Panc1 (cell line): ENCODE data around the gene CFAP100. TPM values are rescaled to one million over a fixed set of nuclear protein-coding genes. Genes with fewer than 3 reads are reported as not detected.

ENCODE experiments used
- ATAC-seq: fragments of 200-7000 bp; cut with Tn5 transposase; 2 replicates; pipeline ENCODE4 v1.9.1; 2020; ENCODE audit warnings: mild to moderate bottlenecking, moderate library complexity
- BruUV-seq: library from RNA; stranded (reverse); fragments of 400-500 nt; replicated peaks from 2 replicates; lab custom pipeline; 2021; lab: Mats Ljungman, UMichigan
- CTCF ChIA-PET: fragments of 300-600 bp; sonication (Branson Sonifier 250); formaldehyde crosslinking; loops from one replicate; lab custom pipeline; 2022; ENCODE audit warnings: antibody characterized with exemption; lab: Charles Lee
- POLR2A ChIA-PET: fragments of 300-600 bp; sonication (Branson Sonifier 250); formaldehyde crosslinking; loops from one replicate; lab custom pipeline; 2022; ENCODE audit warnings: antibody characterized with exemption; lab: Charles Lee
- DNase-seq: peaks from one replicate; pipeline ENCODE4 v3.0.0-alpha.2; 2010; ENCODE audit warnings: low read depth, low spot score
- H3K27ac ChIP-seq: 2 replicates; pipeline ENCODE4 v1.5.1; 2011; ENCODE audit warnings: mild to moderate bottlenecking, low read length, inconsistent platforms
- H3K27me3 ChIP-seq: fragments of 200-500 bp; sonication (Bioruptor generic); 2 replicates; pipeline ENCODE4 v1.6.0; 2014; ENCODE audit warnings: low read length, inconsistent platforms; ENCODE audit not compliant: control insufficient read depth, insufficient read depth
- H3K36me3 ChIP-seq: fragments of 200-500 bp; sonication (Bioruptor generic); 2 replicates; pipeline ENCODE4 v1.5.1; 2014; ENCODE audit warnings: inconsistent platforms, mild to moderate bottlenecking, low read length, moderate library complexity; ENCODE audit not compliant: control insufficient read depth, insufficient read depth
- H3K4me1 ChIP-seq: 2 replicates; pipeline ENCODE4 v1.5.1; 2011; ENCODE audit warnings: inconsistent platforms, mild to moderate bottlenecking, low read length, moderate library complexity; ENCODE audit not compliant: control insufficient read depth, insufficient read depth
- H3K4me3 ChIP-seq, 2 experiments: 2 replicates each; pipeline ENCODE4 v1.5.1; 2011 to 2012; ENCODE audit warnings: low read depth in 2 of 2, low read length in 2 of 2, mild to moderate bottlenecking in 2 of 2, inconsistent platforms in 1 of 2, moderate library complexity in 1 of 2
- H3K9me3 ChIP-seq: fragments of 200-500 bp; sonication (Bioruptor generic); 2 replicates; pipeline ENCODE4 v1.5.1; 2014; ENCODE audit warnings: low read depth, mild to moderate bottlenecking, inconsistent platforms, low read length, moderate library complexity; ENCODE audit not compliant: control insufficient read depth, insufficient read depth
- CTCF ChIP-seq: fragments of 450-650 bp; IDR thresholded peaks from 2 replicates; pipeline ENCODE4 v1.5.1; 2017; ENCODE audit warnings: mild to moderate bottlenecking
- POLR2AphosphoS5 ChIP-seq: IDR thresholded peaks from 2 replicates; pipeline ENCODE4 v1.6.1; 2012; ENCODE audit warnings: mild to moderate bottlenecking, low read depth, low read length, moderate library complexity
- REST ChIP-seq, 2 experiments: IDR thresholded peaks; 2 replicates each; pipeline ENCODE4 v1.6.1; 2011 to 2012; ENCODE audit warnings: low read depth in 2 of 2, control low read depth in 1 of 2, low read length in 1 of 2, mild to moderate bottlenecking in 1 of 2, moderate library complexity in 1 of 2; ENCODE audit not compliant: insufficient read depth in 1 of 2
- SIN3A ChIP-seq: IDR thresholded peaks from 2 replicates; pipeline ENCODE4 v1.6.1; 2012; ENCODE audit warnings: low read depth, mild to moderate bottlenecking, low read length, moderate library complexity, borderline replicate concordance; ENCODE audit not compliant: insufficient read depth
- TCF7L2 ChIP-seq: IDR thresholded peaks from 2 replicates; pipeline ENCODE4 v1.6.1; 2011; ENCODE audit warnings: mild to moderate bottlenecking, low read depth, low read length, inconsistent platforms
- in situ Hi-C: cut with HindIII; loops from 2 replicates; pipeline ENCODE4 v1.10.0; 2016; ENCODE audit warnings: low sequenced_read_pairs, low pct_unique_long_range_greater_than_20kb
- intact Hi-C: fragments of 100-400 bp; cut with micrococcal nuclease; formaldehyde crosslinking; loops from one replicate; pipeline ENCODE4 v1.10.0; 2022; ENCODE audit not compliant: unreplicated experiment
- total RNA-seq: library from RNA; stranded (reverse); gene quantifications from one replicate; pipeline ENCODE4 v1.2.1, GENCODE V29; 2021; ENCODE audit not compliant: unreplicated experiment

The CFAP100 gene
- total RNA-seq, 1 experiment from 2014 or later: not detected

GRCh38 chr3:126390201-126390600 is 4.5 kb upstream of the CFAP100 start:
- no peak for ATAC-seq
- POLR2A ChIA-PET: no interaction called here
- intact Hi-C loops: no loop called here

GRCh38 chr3:126390751-126391150 is 4.0 kb upstream of the CFAP100 start:
- BruUV-seq: no TSS peak
- DNase-seq (no peak), ATAC-seq (no peak)
- no peak overlapping the region for H3K27ac ChIP-seq
- no peaks in the 10 kb centered on the region for H3K4me1 ChIP-seq
- H3K9me3 ChIP-seq: no peaks in the 10 kb centered on the region
- in situ Hi-C loops (no loop called here), intact Hi-C loops (no loop called here)
- TF ChIP-seq TCF7L2 (no peak), SIN3A (no peak), POLR2AphosphoS5 (no peak), CTCF (no peak), REST (IDR thresholded peaks at IDR 0.05; ENCODE audit: insufficient read depth in 1 of 2, low read depth in 2 of 2, low read length in 1 of 2) (no peak)
- CTCF ChIA-PET: interaction anchor here (0.7 kb wide), 1 partner anchor 256 kb away, joined by 6 read pairs; no protein-coding TSS in a partner anchor
- POLR2A ChIA-PET: no interaction called here
- H3K36me3 ChIP-seq: no peaks in the 10 kb centered on the region
- no peak overlapping the region for H3K4me3 ChIP-seq
- peaks cover 8% of the 10 kb centered on the region for H3K27me3 ChIP-seq

More at GRCh38 chr3:126390201-126390600, 4.5 kb upstream of the CFAP100 start:
- peaks cover 8% of the 10 kb centered on the region for H3K27me3 ChIP-seq
- in situ Hi-C loops: no loop called here
- no peak for DNase-seq
- CTCF ChIA-PET: interaction anchor here (0.7 kb wide), 1 partner anchor 255 kb away, joined by 6 read pairs; no protein-coding TSS in a partner anchor
- no peaks in the 10 kb centered on the region for H3K4me1 ChIP-seq
- H3K36me3 ChIP-seq: no peaks in the 10 kb centered on the region
- no TSS peak for BruUV-seq
- H3K9me3 ChIP-seq: no peaks in the 10 kb centered on the region
- TF ChIP-seq POLR2AphosphoS5 (no peak), SIN3A (no peak), TCF7L2 (no peak), CTCF (no peak), REST (IDR thresholded peaks at IDR 0.05; ENCODE audit: insufficient read depth in 1 of 2, low read depth in 2 of 2, low read length in 1 of 2) (no peak)
- H3K4me3 ChIP-seq: no peak overlapping the region
- H3K27ac ChIP-seq: no peak overlapping the region
